ENCODE data around the gene EFL1. TPM values are rescaled to one million over a fixed set of nuclear protein-coding genes. Genes with fewer than 3 reads are reported as not detected.

EFL1 gene
- total RNA-seq, 2 donors from 2014 or later, result 27.4 to 38.9 TPM

DNA sequence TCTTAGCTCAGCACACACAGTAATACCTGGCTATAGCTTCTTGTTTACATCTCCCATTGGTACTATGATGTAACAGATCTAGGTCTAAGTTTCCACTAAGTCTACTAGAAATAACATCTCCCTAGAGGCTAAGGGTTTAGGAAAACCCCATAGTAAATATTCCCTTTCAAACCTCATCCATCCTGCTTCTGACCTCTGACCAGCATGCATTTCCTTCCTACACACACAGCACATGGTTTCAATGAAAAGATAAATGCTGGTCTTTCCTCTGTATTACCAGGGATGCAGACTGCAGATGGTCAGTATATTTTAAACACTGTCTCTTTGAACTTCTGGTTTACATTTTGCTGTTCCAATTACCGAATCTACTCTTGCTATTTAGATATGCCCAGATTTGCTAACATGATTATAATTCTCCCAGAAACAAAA lies 96.6 kb downstream of the EFL1 start:
- Histone ChIP-seq H3K36me3 (peaks cover 10% of the 10 kb centered on the region), H3K9ac (ENCODE audit: low read depth in 2 of 2, low read length in 2 of 2) (no peak overlapping the region), H3K4me1 (no peaks in the 10 kb centered on the region), H3K4me3 (no peak overlapping the region), H3K27ac (no peak overlapping the region), H3K9me3 (no peaks in the 10 kb centered on the region), H3K27me3 (no peaks in the 10 kb centered on the region)
- intact Hi-C loops (cut with DNase I), result no loop called here
- TF ChIP-seq, protein P1, sequence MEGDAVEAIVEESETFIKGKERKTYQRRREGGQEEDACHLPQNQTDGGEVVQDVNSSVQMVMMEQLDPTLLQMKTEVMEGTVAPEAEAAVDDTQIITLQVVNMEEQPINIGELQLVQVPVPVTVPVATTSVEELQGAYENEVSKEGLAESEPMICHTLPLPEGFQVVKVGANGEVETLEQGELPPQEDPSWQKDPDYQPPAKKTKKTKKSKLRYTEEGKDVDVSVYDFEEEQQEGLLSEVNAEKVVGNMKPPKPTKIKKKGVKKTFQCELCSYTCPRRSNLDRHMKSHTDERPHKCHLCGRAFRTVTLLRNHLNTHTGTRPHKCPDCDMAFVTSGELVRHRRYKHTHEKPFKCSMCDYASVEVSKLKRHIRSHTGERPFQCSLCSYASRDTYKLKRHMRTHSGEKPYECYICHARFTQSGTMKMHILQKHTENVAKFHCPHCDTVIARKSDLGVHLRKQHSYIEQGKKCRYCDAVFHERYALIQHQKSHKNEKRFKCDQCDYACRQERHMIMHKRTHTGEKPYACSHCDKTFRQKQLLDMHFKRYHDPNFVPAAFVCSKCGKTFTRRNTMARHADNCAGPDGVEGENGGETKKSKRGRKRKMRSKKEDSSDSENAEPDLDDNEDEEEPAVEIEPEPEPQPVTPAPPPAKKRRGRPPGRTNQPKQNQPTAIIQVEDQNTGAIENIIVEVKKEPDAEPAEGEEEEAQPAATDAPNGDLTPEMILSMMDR (IDR thresholded peaks at IDR 0.05), result no peak
- no peak for DNase-seq

DNA sequence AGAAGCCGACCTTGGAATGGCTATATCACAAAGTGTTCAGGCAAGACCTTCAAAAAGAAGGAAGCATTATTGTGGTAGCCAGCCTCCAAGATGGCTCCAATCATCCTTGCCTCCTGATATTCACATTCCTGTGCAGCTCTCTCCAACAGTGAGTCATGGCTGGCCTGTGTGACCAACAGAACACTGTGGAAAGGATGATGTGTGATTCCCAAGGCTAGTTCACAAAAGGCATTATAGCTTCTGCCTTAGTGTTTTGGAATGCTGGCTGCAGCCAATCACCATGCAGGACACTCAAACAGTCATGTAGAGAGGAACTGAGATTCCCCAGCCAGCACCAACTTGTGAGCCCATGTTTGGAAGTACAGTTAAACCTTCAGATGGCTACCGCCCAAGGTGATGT lies 102.6 kb downstream of the EFL1 start:
- TF ChIP-seq, protein P1 (IDR thresholded peaks at IDR 0.05), result no peak
- H3K4me3 ChIP-seq, result no peak overlapping the region
- H3K4me1 ChIP-seq, result no peaks in the 10 kb centered on the region
- H3K9me3 ChIP-seq, result no peaks in the 10 kb centered on the region
- intact Hi-C loops (cut with DNase I), result no loop called here
- no peak overlapping the region for H3K9ac ChIP-seq (ENCODE audit: low read depth in 2 of 2, low read length in 2 of 2)
- peaks cover 10% of the 10 kb centered on the region for H3K36me3 ChIP-seq
- no peak overlapping the region for H3K27ac ChIP-seq
- no peaks in the 10 kb centered on the region for H3K27me3 ChIP-seq
- no peak for DNase-seq

DNA sequence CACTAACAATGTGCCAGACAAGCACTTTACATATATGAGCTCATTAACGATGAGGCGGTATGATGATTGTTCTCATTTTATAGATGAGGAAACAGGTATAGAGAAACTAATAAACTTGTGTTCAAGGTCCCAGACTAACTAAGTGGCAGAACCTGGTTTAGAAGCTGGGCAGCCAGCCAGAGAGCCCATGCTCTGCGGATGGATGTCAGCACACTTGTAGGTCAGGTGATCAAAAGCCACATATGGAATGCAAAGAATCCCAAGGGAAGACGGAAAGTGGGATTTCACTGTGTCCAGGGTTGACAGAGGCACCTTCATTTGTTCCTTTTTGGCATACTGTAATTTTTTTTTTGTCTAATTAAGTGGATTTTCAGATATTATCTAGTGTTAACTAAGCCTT lies 103.7 kb downstream of the EFL1 start:
- Histone ChIP-seq H3K27me3 (no peaks in the 10 kb centered on the region), H3K4me3 (no peak overlapping the region), H3K27ac (no peak overlapping the region), H3K9me3 (no peaks in the 10 kb centered on the region), H3K36me3 (peaks cover 10% of the 10 kb centered on the region), H3K4me1 (no peaks in the 10 kb centered on the region), H3K9ac (ENCODE audit: low read depth in 2 of 2, low read length in 2 of 2) (no peak overlapping the region)
- TF ChIP-seq, protein P1 (IDR thresholded peaks at IDR 0.05), result no peak
- DNase-seq, result no peak
- intact Hi-C loops (cut with DNase I), result no loop called here

DNA sequence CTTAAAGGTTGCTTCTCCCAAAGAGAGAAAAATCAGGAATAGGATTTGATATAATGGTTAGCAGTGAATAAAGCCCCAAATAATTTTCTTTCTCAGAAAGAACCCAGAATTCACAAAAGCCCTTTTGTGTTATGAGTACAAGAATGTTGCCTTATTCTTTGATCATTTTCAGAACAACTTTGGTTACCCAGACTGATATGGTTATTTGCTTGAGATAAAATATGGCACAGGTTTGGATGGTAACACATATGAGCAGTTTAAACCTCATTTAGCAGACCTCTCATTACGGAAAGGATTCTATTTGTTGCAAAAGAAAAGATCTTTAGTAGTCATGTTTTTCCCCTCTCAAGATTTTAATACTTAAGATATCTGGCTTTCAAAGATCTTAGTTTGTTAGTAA lies 111.9 kb downstream of the EFL1 start:
- no peaks in the 10 kb centered on the region for H3K27me3 ChIP-seq
- no peak for DNase-seq
- H3K9ac ChIP-seq (ENCODE audit: low read depth in 2 of 2, low read length in 2 of 2), result no peak overlapping the region
- no peaks in the 10 kb centered on the region for H3K9me3 ChIP-seq
- TF ChIP-seq, protein P1 (IDR thresholded peaks at IDR 0.05), result no peak
- intact Hi-C loops (cut with DNase I), result no loop called here
- H3K4me1 ChIP-seq, result no peaks in the 10 kb centered on the region
- no peak overlapping the region for H3K27ac ChIP-seq
- no peak overlapping the region for H3K4me3 ChIP-seq
- no peaks in the 10 kb centered on the region for H3K36me3 ChIP-seq

DNA sequence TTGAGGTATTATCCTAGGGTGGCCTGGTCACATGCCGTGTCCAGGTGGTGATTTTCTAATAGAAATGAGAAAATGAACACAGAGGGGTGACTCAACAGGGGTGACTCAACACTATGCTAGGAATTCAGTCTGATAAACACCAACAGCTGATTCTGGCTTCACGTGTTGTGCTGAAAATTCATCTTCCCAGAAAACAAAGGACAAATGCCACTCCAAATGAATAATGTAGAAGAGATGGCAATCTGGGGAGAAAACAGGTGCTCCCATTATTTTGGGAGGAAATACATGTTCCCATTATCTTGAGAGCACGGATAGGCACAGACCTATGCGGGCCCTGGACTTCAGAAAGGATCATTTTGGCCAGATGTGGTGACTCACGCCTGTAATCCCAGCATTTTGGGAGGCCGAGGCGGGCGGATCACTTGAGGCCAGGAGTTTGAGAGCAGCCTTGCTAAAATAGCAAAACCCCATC lies 115.5 kb downstream of the EFL1 start:
- Histone ChIP-seq H3K9me3 (no peaks in the 10 kb centered on the region), H3K27me3 (no peaks in the 10 kb centered on the region), H3K36me3 (no peaks in the 10 kb centered on the region), H3K27ac (no peak overlapping the region), H3K4me3 (no peak overlapping the region), H3K9ac (ENCODE audit: low read depth in 2 of 2, low read length in 2 of 2) (no peak overlapping the region), H3K4me1 (no peaks in the 10 kb centered on the region)
- TF ChIP-seq, protein P1 (IDR thresholded peaks at IDR 0.05), result no peak
- intact Hi-C loops (cut with DNase I), result no loop called here
- DNase-seq, result no peak

Data from colonic mucosa (tissue), 4 donors.